A549 (cell line): ENCODE results near the gene PALS2.

Experiments
- POLR2A ChIP-seq: IDR thresholded peaks from 2 replicates; pipeline ENCODE4 v1.6.1; 2012; ENCODE audit warnings: mild to moderate bottlenecking, low read length
- RAD21 ChIP-seq, 2 experiments: fragments of >200 bp in 1 of 2; sonication (Bioruptor Twin) in 1 of 2; formaldehyde crosslinking in 1 of 2; IDR thresholded peaks in 1 of 2; conservative IDR thresholded peaks in 1 of 2; 2 replicates in 1 of 2; 3 replicates in 1 of 2; pipeline ENCODE4 v1.6.1; 2012 to 2018; ENCODE audit warnings: inconsistent platforms in 1 of 2
- TF ChIP-seq, protein P1 (sequence below): fragments of 200-600 bp; sonication (generic); IDR thresholded peaks from 2 replicates; pipeline ENCODE4 v1.6.1; 2016; ENCODE audit warnings: antibody characterized with exemption, mild to moderate bottlenecking, moderate library complexity

DNA sequence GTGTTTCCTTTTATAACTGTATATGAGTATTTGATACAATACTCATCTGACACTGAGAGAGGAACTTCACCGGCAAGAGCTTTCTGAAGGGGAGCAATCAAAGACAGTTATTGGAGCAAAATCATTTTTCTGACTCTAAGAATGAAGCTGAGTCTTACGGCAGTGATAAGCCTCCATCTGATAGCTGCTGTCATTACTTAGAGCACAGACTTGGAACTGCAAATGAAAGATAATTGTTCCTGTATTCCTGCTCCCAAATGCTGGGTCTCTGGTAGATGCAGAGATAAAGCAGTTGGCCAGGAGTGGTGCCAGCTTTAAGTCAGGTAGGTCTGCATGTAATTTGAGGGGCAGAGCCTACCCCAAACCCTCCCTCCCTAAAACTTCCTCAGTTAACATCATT lies 2.3 kb upstream of the PALS2 start:
- TF ChIP-seq RAD21 (conservative IDR thresholded peaks at IDR 0.05 in 1 of 2, IDR thresholded peaks at IDR 0.05 in 1 of 2) (no peak), POLR2A (no peak)
- TF ChIP-seq, protein P1, sequence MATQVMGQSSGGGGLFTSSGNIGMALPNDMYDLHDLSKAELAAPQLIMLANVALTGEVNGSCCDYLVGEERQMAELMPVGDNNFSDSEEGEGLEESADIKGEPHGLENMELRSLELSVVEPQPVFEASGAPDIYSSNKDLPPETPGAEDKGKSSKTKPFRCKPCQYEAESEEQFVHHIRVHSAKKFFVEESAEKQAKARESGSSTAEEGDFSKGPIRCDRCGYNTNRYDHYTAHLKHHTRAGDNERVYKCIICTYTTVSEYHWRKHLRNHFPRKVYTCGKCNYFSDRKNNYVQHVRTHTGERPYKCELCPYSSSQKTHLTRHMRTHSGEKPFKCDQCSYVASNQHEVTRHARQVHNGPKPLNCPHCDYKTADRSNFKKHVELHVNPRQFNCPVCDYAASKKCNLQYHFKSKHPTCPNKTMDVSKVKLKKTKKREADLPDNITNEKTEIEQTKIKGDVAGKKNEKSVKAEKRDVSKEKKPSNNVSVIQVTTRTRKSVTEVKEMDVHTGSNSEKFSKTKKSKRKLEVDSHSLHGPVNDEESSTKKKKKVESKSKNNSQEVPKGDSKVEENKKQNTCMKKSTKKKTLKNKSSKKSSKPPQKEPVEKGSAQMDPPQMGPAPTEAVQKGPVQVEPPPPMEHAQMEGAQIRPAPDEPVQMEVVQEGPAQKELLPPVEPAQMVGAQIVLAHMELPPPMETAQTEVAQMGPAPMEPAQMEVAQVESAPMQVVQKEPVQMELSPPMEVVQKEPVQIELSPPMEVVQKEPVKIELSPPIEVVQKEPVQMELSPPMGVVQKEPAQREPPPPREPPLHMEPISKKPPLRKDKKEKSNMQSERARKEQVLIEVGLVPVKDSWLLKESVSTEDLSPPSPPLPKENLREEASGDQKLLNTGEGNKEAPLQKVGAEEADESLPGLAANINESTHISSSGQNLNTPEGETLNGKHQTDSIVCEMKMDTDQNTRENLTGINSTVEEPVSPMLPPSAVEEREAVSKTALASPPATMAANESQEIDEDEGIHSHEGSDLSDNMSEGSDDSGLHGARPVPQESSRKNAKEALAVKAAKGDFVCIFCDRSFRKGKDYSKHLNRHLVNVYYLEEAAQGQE = no peak
